ENCODE data around the gene SDR42E1.

The SDR42E1 gene

GRCh38 chr16:82007189-82007588 lies 4.1 kb downstream of the SDR42E1 start:
- no peak for TF ChIP-seq CTCF (conservative IDR thresholded peaks at IDR 0.05; ENCODE audit: low read length)
- no peak overlapping the region for H3K4me3 ChIP-seq (ENCODE audit: low read length)
- no peak for DNase-seq (ENCODE audit: low read depth)

GRCh38 chr16:82006036-82006435 lies 5.2 kb downstream of the SDR42E1 start:
- H3K4me3 ChIP-seq (ENCODE audit: low read length), result no peak overlapping the region
- DNase-seq (ENCODE audit: low read depth), result no peak
- no peak for TF ChIP-seq CTCF (conservative IDR thresholded peaks at IDR 0.05; ENCODE audit: low read length)

GRCh38 chr16:82005027-82005830 lies 6.0 kb downstream of the SDR42E1 start:
- no peak for TF ChIP-seq CTCF (conservative IDR thresholded peaks at IDR 0.05; ENCODE audit: low read length)
- DNase-seq (ENCODE audit: low read depth), result peak; percentile 48
- H3K4me3 ChIP-seq (ENCODE audit: low read length), result no peak overlapping the region

- DNase-seq (ENCODE audit: low read depth), result no peak
- no peak overlapping the region for H3K4me3 ChIP-seq (ENCODE audit: low read length)
- TF ChIP-seq CTCF (conservative IDR thresholded peaks at IDR 0.05; ENCODE audit: low read length), result no peak
These were observed 6.7 kb downstream of the SDR42E1 start for GRCh38 chr16:82004601-82005000.

GRCh38 chr16:82002831-82003230 lies 8.4 kb downstream of the SDR42E1 start:
- no peak for DNase-seq (ENCODE audit: low read depth)
- H3K4me3 ChIP-seq (ENCODE audit: low read length), result no peak overlapping the region
- no peak for TF ChIP-seq CTCF (conservative IDR thresholded peaks at IDR 0.05; ENCODE audit: low read length)

GRCh38 chr16:81997738-81998137 lies 13.5 kb downstream of the SDR42E1 start:
- H3K4me3 ChIP-seq (ENCODE audit: low read length), result no peak overlapping the region
- peak; percentile 92 for DNase-seq (ENCODE audit: low read depth)
- TF ChIP-seq CTCF (conservative IDR thresholded peaks at IDR 0.05; ENCODE audit: low read length), result no peak
